HEK293 (cell line): ENCODE results near the gene DYNLL1.

Experiments
- CTCF ChIA-PET: fragments of 350-600 bp; formaldehyde crosslinking; extraction: SDS; loops from one replicate; lab custom pipeline; 2021; ENCODE audit warnings: antibody characterized with exemption; lab: Yijun Ruan, JAX
- POLR2A ChIA-PET: fragments of 300-600 bp; formaldehyde crosslinking; extraction: SDS; loops from one replicate; lab custom pipeline; 2020; ENCODE audit warnings: antibody characterized with exemption, inconsistent platforms; lab: Yijun Ruan, JAX
- H3K27ac ChIP-seq: fragments of 200-500 bp; sonication (Bioruptor generic); 2 replicates; pipeline ENCODE4 v1.5.1; 2014; ENCODE audit warnings: low read depth, low read length, control low read depth, inconsistent platforms; ENCODE audit errors: extremely low read depth
- H3K36me3 ChIP-seq, 2 experiments: fragments of 200-500 bp in 1 of 2; sonication (Bioruptor generic) in 1 of 2; 1 replicate in 1 of 2; 2 replicates in 1 of 2; pipeline ENCODE4 v1.5.1; 2014 to 2017; ENCODE audit warnings: inconsistent platforms in 2 of 2, low read length in 2 of 2; ENCODE audit not compliant: control insufficient read depth in 2 of 2, insufficient read depth in 1 of 2
- H3K4me1 ChIP-seq: fragments of 200-500 bp; sonication (Bioruptor generic); 2 replicates; pipeline ENCODE4 v1.5.1; 2014; ENCODE audit warnings: mild to moderate bottlenecking, low read length, inconsistent platforms; ENCODE audit not compliant: control insufficient read depth, insufficient read depth
- H3K4me3 ChIP-seq: 2 replicates; pipeline ENCODE4 v1.5.1; 2011; ENCODE audit warnings: low read depth, mild to moderate bottlenecking, control low read depth, low read length, moderate library complexity
- H3K9me3 ChIP-seq: fragments of 200-500 bp; sonication (Bioruptor generic); 2 replicates; pipeline ENCODE4 v1.5.1; 2014; ENCODE audit warnings: low read depth, low read length, inconsistent platforms; ENCODE audit not compliant: control insufficient read depth, insufficient read depth
- GFI1B ChIP-seq: fragments of 450-650 bp; formaldehyde crosslinking; IDR thresholded peaks from 2 replicates; pipeline ENCODE4 v1.5.1; 2016; ENCODE audit warnings: missing biosample characterization, missing genetic modification characterization
- OVOL3 ChIP-seq: fragments of 450-650 bp; formaldehyde crosslinking; IDR thresholded peaks from 2 replicates; pipeline ENCODE4 v1.5.1; 2016; ENCODE audit warnings: missing biosample characterization, missing genetic modification characterization
- TSHZ1 ChIP-seq: fragments of 450-650 bp; formaldehyde crosslinking; IDR thresholded peaks from 2 replicates; pipeline ENCODE4 v1.5.1; 2016; ENCODE audit warnings: missing biosample characterization, missing genetic modification characterization, borderline replicate concordance
- ZBTB26 ChIP-seq: fragments of 450-650 bp; formaldehyde crosslinking; optimal IDR thresholded peaks from 2 replicates; pipeline ENCODE3; 2016; ENCODE audit warnings: missing biosample characterization, mild to moderate bottlenecking, missing genetic modification characterization
- ZIC2 ChIP-seq: fragments of 450-650 bp; formaldehyde crosslinking; IDR thresholded peaks from 2 replicates; pipeline ENCODE4 v1.5.1; 2016; ENCODE audit warnings: missing biosample characterization, missing genetic modification characterization
- ZNF10 ChIP-seq: fragments of 450-650 bp; formaldehyde crosslinking; IDR thresholded peaks from 2 replicates; pipeline ENCODE4 v1.5.1; 2017; ENCODE audit warnings: missing biosample characterization, missing genetic modification characterization
- ZNF112 ChIP-seq: fragments of 450-650 bp; formaldehyde crosslinking; IDR thresholded peaks from 2 replicates; pipeline ENCODE4 v1.5.0; 2017; ENCODE audit warnings: missing biosample characterization, missing genetic modification characterization
- ZNF138 ChIP-seq: fragments of 450-650 bp; formaldehyde crosslinking; IDR thresholded peaks from 2 replicates; pipeline ENCODE4 v1.5.1; 2016; ENCODE audit warnings: missing biosample characterization, missing genetic modification characterization, borderline replicate concordance
- ZNF148 ChIP-seq: fragments of 450-650 bp; formaldehyde crosslinking; IDR thresholded peaks from 2 replicates; pipeline ENCODE4 v1.5.0; 2017; ENCODE audit warnings: missing biosample characterization, missing genetic modification characterization, borderline replicate concordance
- ZNF202 ChIP-seq: fragments of 450-650 bp; formaldehyde crosslinking; IDR thresholded peaks from 2 replicates; pipeline ENCODE4 v1.5.1; 2016; ENCODE audit warnings: missing biosample characterization, missing genetic modification characterization, borderline replicate concordance
- ZNF221 ChIP-seq: fragments of 450-650 bp; formaldehyde crosslinking; IDR thresholded peaks from 2 replicates; pipeline ENCODE4 v1.5.1; 2017; ENCODE audit warnings: missing biosample characterization, missing genetic modification characterization, borderline replicate concordance
- ZNF488 ChIP-seq: fragments of 450-650 bp; formaldehyde crosslinking; IDR thresholded peaks from 2 replicates; pipeline ENCODE4 v1.5.1; 2016; ENCODE audit warnings: missing biosample characterization, missing genetic modification characterization
- ZNF513 ChIP-seq: fragments of 450-650 bp; IDR thresholded peaks from 2 replicates; pipeline ENCODE4 v1.5.1; 2018; ENCODE audit warnings: missing biosample characterization, missing genetic modification characterization
- ZNF701 ChIP-seq: fragments of 450-650 bp; formaldehyde crosslinking; IDR thresholded peaks from 2 replicates; pipeline ENCODE4 v1.5.1; 2016; ENCODE audit warnings: missing biosample characterization, missing genetic modification characterization
- ZNF776 ChIP-seq: fragments of 450-650 bp; formaldehyde crosslinking; IDR thresholded peaks from 2 replicates; pipeline ENCODE4 v1.5.0; 2017; ENCODE audit warnings: missing biosample characterization, missing genetic modification characterization, borderline replicate concordance
- ZNF785 ChIP-seq: fragments of 450-650 bp; formaldehyde crosslinking; IDR thresholded peaks from 2 replicates; pipeline ENCODE4 v1.5.1; 2016; ENCODE audit warnings: missing biosample characterization, missing genetic modification characterization
- ZSCAN23 ChIP-seq: fragments of 450-650 bp; formaldehyde crosslinking; IDR thresholded peaks from 2 replicates; pipeline ENCODE4 v1.5.1; 2016; ENCODE audit warnings: missing biosample characterization, missing genetic modification characterization
- ZSCAN30 ChIP-seq: fragments of 450-650 bp; IDR thresholded peaks from 2 replicates; pipeline ENCODE4 v1.5.1; 2018; ENCODE audit warnings: missing biosample characterization, mild to moderate bottlenecking, missing genetic modification characterization, moderate library complexity
- TF ChIP-seq, protein P1 (sequence below): fragments of 450-650 bp; formaldehyde crosslinking; IDR thresholded peaks from 2 replicates; pipeline ENCODE4 v1.5.1; 2016; ENCODE audit warnings: missing biosample characterization, missing genetic modification characterization
- TF ChIP-seq, protein P2 (sequence below): fragments of 450-650 bp; formaldehyde crosslinking; IDR thresholded peaks from 2 replicates; pipeline ENCODE4 v1.5.1; 2017; ENCODE audit warnings: missing biosample characterization, missing genetic modification characterization

Gene DYNLL1

DNA sequence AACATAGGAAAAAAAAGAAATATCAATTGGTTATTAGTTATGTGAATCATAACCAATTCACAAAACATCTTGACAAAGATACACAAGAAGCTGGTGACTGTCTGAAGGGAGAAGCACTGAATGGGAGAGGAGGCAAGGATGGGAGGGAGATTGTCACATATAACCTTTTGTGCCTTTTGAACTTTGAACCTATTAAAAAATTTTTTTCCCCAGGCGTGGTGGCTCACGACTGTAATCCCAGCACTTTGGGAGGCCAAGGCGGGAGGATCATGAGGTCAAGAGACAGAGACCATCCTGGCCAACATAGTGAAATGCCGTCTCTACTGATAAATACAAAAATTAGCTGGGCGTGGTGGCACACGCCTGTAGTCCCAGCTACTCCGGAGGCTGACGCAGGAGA is 12.6 kb downstream of the DYNLL1 start (continued):
- TF ChIP-seq ZNF701 (tag by site-specific recombination), result no peak
- TF ChIP-seq ZNF785 (tag by site-specific recombination), result no peak
- TF ChIP-seq GFI1B (tag by site-specific recombination), result no peak

DNA sequence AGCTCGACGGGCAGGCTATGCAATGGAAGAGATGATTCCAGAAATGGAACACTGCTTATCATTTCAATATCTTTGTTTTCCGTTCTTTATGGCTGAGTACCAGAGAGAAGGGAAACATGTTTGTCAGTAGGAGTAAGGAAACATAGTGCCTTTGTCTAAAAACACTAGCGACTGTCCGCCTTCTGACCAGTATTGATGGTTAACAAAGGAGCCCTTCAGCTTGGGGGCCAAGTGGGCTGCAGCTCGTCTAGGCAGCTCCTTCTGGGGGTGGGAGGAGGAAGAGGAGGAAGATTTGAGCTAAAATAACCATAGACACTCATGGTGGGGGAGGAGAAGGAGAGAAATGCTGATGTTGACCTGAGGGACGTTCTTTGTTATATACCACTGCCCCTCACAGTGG is 18.1 kb downstream of the DYNLL1 start:
- no peaks in the 10 kb centered on the region for H3K9me3 ChIP-seq
- TF ChIP-seq, protein P1, sequence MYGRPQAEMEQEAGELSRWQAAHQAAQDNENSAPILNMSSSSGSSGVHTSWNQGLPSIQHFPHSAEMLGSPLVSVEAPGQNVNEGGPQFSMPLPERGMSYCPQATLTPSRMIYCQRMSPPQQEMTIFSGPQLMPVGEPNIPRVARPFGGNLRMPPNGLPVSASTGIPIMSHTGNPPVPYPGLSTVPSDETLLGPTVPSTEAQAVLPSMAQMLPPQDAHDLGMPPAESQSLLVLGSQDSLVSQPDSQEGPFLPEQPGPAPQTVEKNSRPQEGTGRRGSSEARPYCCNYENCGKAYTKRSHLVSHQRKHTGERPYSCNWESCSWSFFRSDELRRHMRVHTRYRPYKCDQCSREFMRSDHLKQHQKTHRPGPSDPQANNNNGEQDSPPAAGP, result no peak
- TF ChIP-seq ZNF138 (tag by site-specific recombination) (no peak), ZNF112 (tag by site-specific recombination) (no peak), ZNF701 (tag by site-specific recombination) (no peak), ZBTB26 (tag by site-specific recombination) (no peak), OVOL3 (tag by site-specific recombination) (no peak), ZNF776 (tag by site-specific recombination) (no peak), ZNF202 (tag by site-specific recombination) (no peak)
- TF ChIP-seq, protein P2, sequence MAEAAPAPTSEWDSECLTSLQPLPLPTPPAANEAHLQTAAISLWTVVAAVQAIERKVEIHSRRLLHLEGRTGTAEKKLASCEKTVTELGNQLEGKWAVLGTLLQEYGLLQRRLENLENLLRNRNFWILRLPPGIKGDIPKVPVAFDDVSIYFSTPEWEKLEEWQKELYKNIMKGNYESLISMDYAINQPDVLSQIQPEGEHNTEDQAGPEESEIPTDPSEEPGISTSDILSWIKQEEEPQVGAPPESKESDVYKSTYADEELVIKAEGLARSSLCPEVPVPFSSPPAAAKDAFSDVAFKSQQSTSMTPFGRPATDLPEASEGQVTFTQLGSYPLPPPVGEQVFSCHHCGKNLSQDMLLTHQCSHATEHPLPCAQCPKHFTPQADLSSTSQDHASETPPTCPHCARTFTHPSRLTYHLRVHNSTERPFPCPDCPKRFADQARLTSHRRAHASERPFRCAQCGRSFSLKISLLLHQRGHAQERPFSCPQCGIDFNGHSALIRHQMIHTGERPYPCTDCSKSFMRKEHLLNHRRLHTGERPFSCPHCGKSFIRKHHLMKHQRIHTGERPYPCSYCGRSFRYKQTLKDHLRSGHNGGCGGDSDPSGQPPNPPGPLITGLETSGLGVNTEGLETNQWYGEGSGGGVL (tag by site-specific recombination), result no peak
- no peaks in the 10 kb centered on the region for H3K4me1 ChIP-seq
- peaks cover 23 to 53% of the 10 kb centered on the region in 2 experiments for H3K36me3 ChIP-seq
- H3K27ac ChIP-seq, result no peak overlapping the region
- CTCF ChIA-PET, result interaction anchor here (0.6 to 0.7 kb wide), 3 partner anchors 69 to 1263 kb away, joined by 3 read pairs; no protein-coding TSS in a partner anchor
- no peak overlapping the region for H3K4me3 ChIP-seq
- POLR2A ChIA-PET, result interaction anchor here (0.7 kb wide), 1 partner anchor 29 kb away, joined by 5 read pairs; no protein-coding TSS in a partner anchor

DNA sequence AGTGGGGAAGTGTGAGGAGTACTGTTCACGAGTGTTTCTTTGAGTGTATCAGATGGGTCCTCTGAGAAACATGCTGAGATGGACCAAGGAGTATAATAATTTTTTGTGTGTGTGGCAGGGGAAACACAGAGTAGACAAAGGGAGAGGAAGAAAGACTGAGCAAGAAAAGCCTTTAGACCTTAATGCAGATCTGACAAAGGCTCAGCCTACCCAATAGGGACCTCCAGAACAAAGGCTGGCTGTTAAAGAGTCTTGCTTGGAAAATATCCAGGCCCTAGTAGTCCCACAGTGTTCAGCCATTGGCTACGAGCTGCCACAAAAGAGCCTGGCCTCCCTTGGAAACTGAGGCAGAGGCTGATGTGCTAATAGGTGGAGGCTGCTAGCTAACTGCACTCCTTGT is 19.6 kb downstream of the DYNLL1 start:
- no peak overlapping the region for H3K27ac ChIP-seq
- H3K36me3 ChIP-seq, result peaks cover 14 to 39% of the 10 kb centered on the region in 2 experiments
- ChIA-PET CTCF (interaction anchor here (0.6 kb wide), 1 partner anchor 191 kb away, joined by 3 read pairs; no protein-coding TSS in a partner anchor), POLR2A (interaction anchor here (0.9 to 1.5 kb wide), 2 partner anchors 10 to 19 kb away, joined by 3 to 7 read pairs; partner anchors contain the start of gene DYNLL1)
- no peaks in the 10 kb centered on the region for H3K9me3 ChIP-seq
- H3K4me3 ChIP-seq, result no peak overlapping the region
- H3K4me1 ChIP-seq, result no peaks in the 10 kb centered on the region
- TF ChIP-seq ZIC2 (tag by site-specific recombination), result no peak
- no peak for TF ChIP-seq ZNF513 (tag by site-specific recombination)
- TF ChIP-seq ZNF10 (tag by site-specific recombination), result no peak
- TF ChIP-seq ZNF148 (tag by site-specific recombination), result no peak
- no peak for TF ChIP-seq ZSCAN23 (tag by site-specific recombination)
- TF ChIP-seq TSHZ1 (tag by site-specific recombination), result no peak
- TF ChIP-seq ZNF488, result no peak
- TF ChIP-seq ZSCAN30 (tag by site-specific recombination), result no peak
- no peak for TF ChIP-seq ZNF221 (tag by site-specific recombination)
